H9 (cell line): Measurements from ENCODE around the gene CD200. TPM values are rescaled to one million over a fixed set of nuclear protein-coding genes. Genes with fewer than 3 reads are reported as not detected.

ENCODE experiments used
- DNase-seq: peaks from one replicate; pipeline ENCODE4 v3.0.0-alpha.2; 2017
- H2AFZ ChIP-seq: one replicate; pipeline ENCODE4 v1.6.1; 2013; ENCODE audit warnings: mild to moderate bottlenecking, low read length, control low read depth, moderate library complexity
- H2AK5ac ChIP-seq: 2 replicates; pipeline ENCODE4 v1.6.1; 2013; ENCODE audit warnings: low read length, control low read depth, mixed read lengths; ENCODE audit not compliant: insufficient read length
- H2BK120ac ChIP-seq: one replicate; pipeline ENCODE4 v1.6.1; 2013; ENCODE audit warnings: low read depth, mild to moderate bottlenecking, low read length, control low read depth, inconsistent platforms; ENCODE audit not compliant: poor library complexity, severe bottlenecking
- H2BK12ac ChIP-seq: 2 replicates; pipeline ENCODE4 v1.6.1; 2013; ENCODE audit warnings: low read length, control low read depth, mixed read lengths, low read depth; ENCODE audit not compliant: insufficient read length
- H2BK15ac ChIP-seq: 2 replicates; pipeline ENCODE4 v1.6.1; 2013; ENCODE audit warnings: low read depth, low read length, control low read depth
- H2BK20ac ChIP-seq: one replicate; pipeline ENCODE4 v1.6.1; 2013; ENCODE audit warnings: low read depth, mild to moderate bottlenecking, low read length, control low read depth, inconsistent platforms; ENCODE audit not compliant: poor library complexity, severe bottlenecking
- H2BK5ac ChIP-seq: 2 replicates; pipeline ENCODE4 v1.6.1; 2013; ENCODE audit warnings: low read length, control low read depth, mixed read lengths; ENCODE audit not compliant: insufficient read length
- H3K14ac ChIP-seq: 2 replicates; pipeline ENCODE4 v1.6.1; 2013; ENCODE audit warnings: low read length, control low read depth; ENCODE audit not compliant: insufficient read depth
- H3K18ac ChIP-seq: 2 replicates; pipeline ENCODE4 v1.6.1; 2013; ENCODE audit warnings: low read depth, mild to moderate bottlenecking, mixed read lengths, low read length, control low read depth; ENCODE audit not compliant: insufficient read length
- H3K23ac ChIP-seq: 2 replicates; pipeline ENCODE4 v1.6.1; 2013; ENCODE audit warnings: low read length, control low read depth, mixed read lengths, low read depth; ENCODE audit not compliant: insufficient read length
- H3K23me2 ChIP-seq: 2 replicates; pipeline ENCODE4 v1.6.1; 2013; ENCODE audit warnings: low read depth, mild to moderate bottlenecking, mixed read lengths, low read length, control low read depth; ENCODE audit not compliant: insufficient read length, poor library complexity, severe bottlenecking
- H3K27ac ChIP-seq: 2 replicates; pipeline ENCODE4 v1.5.1; 2013; ENCODE audit warnings: low read length, control low read depth, mixed read lengths, low read depth; ENCODE audit not compliant: insufficient read length
- H3K27me3 ChIP-seq: 2 replicates; pipeline ENCODE4 v1.6.1; 2013; ENCODE audit warnings: low read length, control low read depth, inconsistent platforms; ENCODE audit not compliant: insufficient read depth
- H3K4ac ChIP-seq: 2 replicates; pipeline ENCODE4 v1.6.1; 2013; ENCODE audit warnings: low read depth, mild to moderate bottlenecking, control low read depth, inconsistent platforms, low read length, moderate library complexity
- H3K4me1 ChIP-seq: 2 replicates; pipeline ENCODE4 v1.6.1; 2013; ENCODE audit warnings: low read length, control low read depth, inconsistent platforms; ENCODE audit not compliant: insufficient read depth
- H3K4me2 ChIP-seq: 2 replicates; pipeline ENCODE4 v1.6.1; 2013; ENCODE audit warnings: low read length, control low read depth, mixed read lengths; ENCODE audit not compliant: insufficient read length, insufficient read depth
- H3K56ac ChIP-seq: 2 replicates; pipeline ENCODE4 v1.6.1; 2013; ENCODE audit warnings: low read depth, mild to moderate bottlenecking, mixed read lengths, low read length, control low read depth; ENCODE audit not compliant: insufficient read length
- H3K79me1 ChIP-seq: 2 replicates; pipeline ENCODE4 v1.6.1; 2013; ENCODE audit warnings: low read depth, mild to moderate bottlenecking, moderate library complexity, low read length, control low read depth, inconsistent platforms; ENCODE audit not compliant: insufficient read depth, poor library complexity, severe bottlenecking
- H3K79me2 ChIP-seq: 2 replicates; pipeline ENCODE4 v1.6.1; 2013; ENCODE audit warnings: low read length, control low read depth, inconsistent platforms; ENCODE audit not compliant: insufficient read depth
- H3K9ac ChIP-seq: 2 replicates; pipeline ENCODE4 v1.6.1; 2013; ENCODE audit warnings: low read length, control low read depth, mixed read lengths; ENCODE audit not compliant: insufficient read length; ENCODE audit errors: extremely low read depth
- H3K9me3 ChIP-seq: one replicate; pipeline ENCODE4 v1.6.1; 2013; ENCODE audit warnings: low read depth, low read length, inconsistent platforms; ENCODE audit not compliant: control insufficient read depth
- H3T11ph ChIP-seq: one replicate; pipeline ENCODE4 v1.6.1; 2013; ENCODE audit warnings: mild to moderate bottlenecking, low read length, control low read depth, inconsistent platforms
- H4K20me1 ChIP-seq: one replicate; pipeline ENCODE4 v1.6.1; 2013; ENCODE audit not compliant: control insufficient read depth, insufficient read length, insufficient read depth
- H4K5ac ChIP-seq: 2 replicates; pipeline ENCODE4 v1.6.1; 2013; ENCODE audit warnings: low read depth, mild to moderate bottlenecking, mixed read lengths, low read length, control low read depth; ENCODE audit not compliant: insufficient read length
- H4K8ac ChIP-seq: replicated peaks from 2 replicates; pipeline ENCODE4 v1.6.1; 2013; ENCODE audit warnings: low read length, control low read depth, mixed read lengths, low read depth; ENCODE audit not compliant: insufficient read length
- H4K91ac ChIP-seq: 2 replicates; pipeline ENCODE4 v1.6.1; 2013; ENCODE audit warnings: low read depth, mild to moderate bottlenecking, moderate library complexity, mixed read lengths, low read length, control low read depth; ENCODE audit not compliant: insufficient read length
- H3K27ac Mint-ChIP-seq, 3 experiments: 2 replicates in 2 of 3; 3 replicates in 1 of 3; pipeline ENCODE4 v1.8.0; 2020 to 2021; ENCODE audit warnings: mixed read lengths in 3 of 3, mild to moderate bottlenecking in 1 of 3, moderate library complexity in 1 of 3
- H3K27me3 Mint-ChIP-seq: 2 replicates; pipeline ENCODE4 v1.8.0; 2021; ENCODE audit warnings: low read depth, mild to moderate bottlenecking, moderate library complexity, mixed read lengths
- H3K36me3 Mint-ChIP-seq, 3 experiments: 2 replicates in 2 of 3; 3 replicates in 1 of 3; pipeline ENCODE4 v1.8.0; 2020 to 2021; ENCODE audit warnings: low read depth in 3 of 3, mixed read lengths in 3 of 3; ENCODE audit not compliant: insufficient read depth in 1 of 3
- H3K4me1 Mint-ChIP-seq, 2 experiments: 2 replicates each; pipeline ENCODE4 v1.8.0; 2020; ENCODE audit warnings: mixed read lengths in 2 of 2
- H3K4me3 Mint-ChIP-seq, 2 experiments: 2 replicates in 1 of 2; 3 replicates in 1 of 2; pipeline ENCODE4 v1.8.0; 2020 to 2021; ENCODE audit warnings: mild to moderate bottlenecking in 2 of 2, mixed read lengths in 2 of 2, moderate library complexity in 1 of 2
- H3K9me3 Mint-ChIP-seq, 2 experiments: 2 replicates in 1 of 2; 3 replicates in 1 of 2; pipeline ENCODE4 v1.8.0; 2020; ENCODE audit warnings: mild to moderate bottlenecking in 2 of 2, mixed read lengths in 2 of 2, moderate library complexity in 1 of 2
- WGBS: extraction: QIAGEN DNeasy Blood & Tissue Kit; methylation state at CpG from one replicate; pipeline ENCODE4 v1.1.7; 2013; ENCODE audit warnings: missing lambda C conversion rate, low lambda C conversion rate, mixed read lengths; ENCODE audit not compliant: insufficient read length; ENCODE audit errors: extremely low coverage; 5-methylcytosine and 5-hydroxymethylcytosine counted together
- total RNA-seq: library from RNA; stranded (reverse); gene quantifications from 2 replicates; pipeline ENCODE4 v1.2.1, GENCODE V29; 2021
- TF ChIP-seq, protein P1 (sequence below): fragments of 200-600 bp; sonication (generic); conservative IDR thresholded peaks from 3 replicates; pipeline ENCODE4 v1.8.0; 2021; ENCODE audit warnings: antibody characterized with exemption, mild to moderate bottlenecking

Gene CD200
- total RNA-seq, 1 experiment from 2014 or later = 51.6 TPM

- no peak overlapping the region for H2AFZ ChIP-seq
- H4K20me1 ChIP-seq = no peaks in the 10 kb centered on the region
- no peaks in the 10 kb centered on the region; a peak in 1 of 5 replicates for H3K9me3 Mint-ChIP-seq
- no peak overlapping the region for H3K56ac ChIP-seq
- H2BK5ac ChIP-seq = no peak overlapping the region
- H3K23me2 ChIP-seq = no peaks in the 10 kb centered on the region
- no peak overlapping the region for H4K8ac ChIP-seq
- no peak overlapping the region for H3K23ac ChIP-seq
- no peak overlapping the region for H4K91ac ChIP-seq
- no peak overlapping the region for H3T11ph ChIP-seq
- no peak overlapping the region for H3K27ac Mint-ChIP-seq
- no peaks in the 10 kb centered on the region for H3K9me3 ChIP-seq
- DNase-seq = no peak
- no peak overlapping the region for H2BK15ac ChIP-seq
- no peaks in the 10 kb centered on the region for H3K79me2 ChIP-seq
- H3K27ac ChIP-seq = no peak overlapping the region
- no peak overlapping the region for H3K4me2 ChIP-seq
- peaks cover 5% of the 10 kb centered on the region for H3K4me1 ChIP-seq
- H3K14ac ChIP-seq = no peak overlapping the region
- H3K4me1 Mint-ChIP-seq = peaks cover 8 to 12% of the 10 kb centered on the region in 2 experiments
- no peak overlapping the region for H2BK20ac ChIP-seq
- peaks cover 0 to under 1% (median 0%) of the 10 kb centered on the region in 3 experiments; a peak in 4 of 7 replicates for H3K36me3 Mint-ChIP-seq
- H3K4me3 Mint-ChIP-seq = no peak overlapping the region
- no CpG with 5 or more reads among the region's 1 CpG for WGBS
- H2BK12ac ChIP-seq = no peak overlapping the region
- TF ChIP-seq, protein P1, sequence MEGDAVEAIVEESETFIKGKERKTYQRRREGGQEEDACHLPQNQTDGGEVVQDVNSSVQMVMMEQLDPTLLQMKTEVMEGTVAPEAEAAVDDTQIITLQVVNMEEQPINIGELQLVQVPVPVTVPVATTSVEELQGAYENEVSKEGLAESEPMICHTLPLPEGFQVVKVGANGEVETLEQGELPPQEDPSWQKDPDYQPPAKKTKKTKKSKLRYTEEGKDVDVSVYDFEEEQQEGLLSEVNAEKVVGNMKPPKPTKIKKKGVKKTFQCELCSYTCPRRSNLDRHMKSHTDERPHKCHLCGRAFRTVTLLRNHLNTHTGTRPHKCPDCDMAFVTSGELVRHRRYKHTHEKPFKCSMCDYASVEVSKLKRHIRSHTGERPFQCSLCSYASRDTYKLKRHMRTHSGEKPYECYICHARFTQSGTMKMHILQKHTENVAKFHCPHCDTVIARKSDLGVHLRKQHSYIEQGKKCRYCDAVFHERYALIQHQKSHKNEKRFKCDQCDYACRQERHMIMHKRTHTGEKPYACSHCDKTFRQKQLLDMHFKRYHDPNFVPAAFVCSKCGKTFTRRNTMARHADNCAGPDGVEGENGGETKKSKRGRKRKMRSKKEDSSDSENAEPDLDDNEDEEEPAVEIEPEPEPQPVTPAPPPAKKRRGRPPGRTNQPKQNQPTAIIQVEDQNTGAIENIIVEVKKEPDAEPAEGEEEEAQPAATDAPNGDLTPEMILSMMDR = no peak
- no peaks in the 10 kb centered on the region for H3K27me3 ChIP-seq
- no peak overlapping the region for H2AK5ac ChIP-seq
- H3K9ac ChIP-seq = no peak overlapping the region
- no peak overlapping the region for H4K5ac ChIP-seq
- no peaks in the 10 kb centered on the region for H3K79me1 ChIP-seq
- H2BK120ac ChIP-seq = no peak overlapping the region
- no peak overlapping the region for H3K4ac ChIP-seq
- H3K18ac ChIP-seq = no peak overlapping the region
- no peaks in the 10 kb centered on the region for H3K27me3 Mint-ChIP-seq
These were observed 39.4 kb downstream of the CD200 start for GRCh38 chr3:112372396-112372795.
